ENCODE measurements around the gene SASH1. TPM values are rescaled to one million over a fixed set of nuclear protein-coding genes. Genes with fewer than 3 reads are reported as not detected.

Gene SASH1
- total RNA-seq, 1 donor from 2014 or later: 63.8 TPM

GRCh38 chr6:148431840-148432239 is 89.2 kb downstream of the SASH1 start:
- DNase-seq (ENCODE audit: low spot score): no peak

- DNase-seq (ENCODE audit: low spot score): no peak
Observed at GRCh38 chr6:148432462-148433195, 90.0 kb downstream of the SASH1 start.

- DNase-seq (ENCODE audit: low spot score): peak; percentile 42
Observed at GRCh38 chr6:148435386-148435785, 92.7 kb downstream of the SASH1 start.

GRCh38 chr6:148436466-148436865 is 93.8 kb downstream of the SASH1 start:
- DNase-seq (ENCODE audit: low spot score): no peak

- no peak for DNase-seq (ENCODE audit: low spot score)
Observed at GRCh38 chr6:148438632-148439031, 96.0 kb downstream of the SASH1 start.

- DNase-seq (ENCODE audit: low spot score): no peak
Observed at GRCh38 chr6:148440016-148440415, 97.4 kb downstream of the SASH1 start.

- peak; percentile 93 for DNase-seq (ENCODE audit: low spot score)
Observed at GRCh38 chr6:148440877-148441453, 98.3 kb downstream of the SASH1 start.

- peak; percentile 28 for DNase-seq (ENCODE audit: low spot score)
Observed at GRCh38 chr6:148441454-148441911, 98.8 kb downstream of the SASH1 start.

GRCh38 chr6:148443798-148444560 is 101.3 kb downstream of the SASH1 start:
- no peak for DNase-seq (ENCODE audit: low spot score)

GRCh38 chr6:148445116-148445515 is 102.5 kb downstream of the SASH1 start:
- peak; percentile 33 for DNase-seq (ENCODE audit: low spot score)

GRCh38 chr6:148445620-148446019 is 103.0 kb downstream of the SASH1 start:
- no peak for DNase-seq (ENCODE audit: low spot score)

- DNase-seq (ENCODE audit: low spot score): no peak
Observed at GRCh38 chr6:148446681-148447080, 104.0 kb downstream of the SASH1 start.

GRCh38 chr6:148447521-148448230 is 105.0 kb downstream of the SASH1 start:
- DNase-seq (ENCODE audit: low spot score): no peak

- no peak for DNase-seq (ENCODE audit: low spot score)
Observed at GRCh38 chr6:148448369-148449012, 105.9 kb downstream of the SASH1 start.

GRCh38 chr6:148450866-148451265 is 108.2 kb downstream of the SASH1 start:
- no peak for DNase-seq (ENCODE audit: low spot score)

GRCh38 chr6:148451690-148452089 is 109.1 kb downstream of the SASH1 start:
- DNase-seq (ENCODE audit: low spot score): no peak

GRCh38 chr6:148452876-148453275 is 110.2 kb downstream of the SASH1 start:
- DNase-seq (ENCODE audit: low spot score): no peak

GRCh38 chr6:148453906-148454305 is 111.3 kb downstream of the SASH1 start:
- no peak for DNase-seq (ENCODE audit: low spot score)

- DNase-seq (ENCODE audit: low spot score): no peak
Observed at GRCh38 chr6:148455225-148455624, 112.6 kb downstream of the SASH1 start.

GRCh38 chr6:148455674-148456558 is 113.3 kb downstream of the SASH1 start:
- no peak for DNase-seq (ENCODE audit: low spot score)

All from umbilical cord (tissue), 2 donors.